GM21515 (cell line): ENCODE results near the gene CSRP1.
"Not testable (repeated sequence)": the region's sequence is repeated elsewhere in the genome, so short reads cannot be mapped to it uniquely, and the experiment has no call there.

Experiments
- ATAC-seq: cut with Tn5 transposase; IDR thresholded peaks from one replicate; pipeline ENCODE4 v1.9.1; 2021; ENCODE audit not compliant: unreplicated experiment

Gene CSRP1

GRCh38 chr1:201537891-201538611, 31.1 kb upstream of the CSRP1 start:
- ATAC-seq, result no peak

DNA sequence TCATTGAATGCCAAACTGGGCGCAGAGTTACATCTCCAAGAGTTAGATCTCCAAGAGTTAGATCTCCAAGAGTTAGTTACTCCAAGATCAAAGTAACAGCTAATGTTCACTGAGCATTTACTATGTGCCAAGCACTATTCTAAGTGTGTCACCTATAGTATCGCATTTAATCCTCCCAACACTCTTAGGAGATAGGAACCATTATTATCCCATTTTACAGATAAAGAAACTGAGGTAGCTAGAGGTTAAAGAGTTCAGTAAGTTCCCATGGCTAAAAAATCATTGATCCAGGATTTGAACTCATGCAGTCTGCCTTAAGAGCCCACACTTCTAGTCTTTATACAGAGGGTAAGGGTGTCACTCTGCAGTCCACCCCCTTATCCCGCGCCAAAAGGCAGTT, 30.5 kb upstream of the CSRP1 start:
- ATAC-seq, result no peak

DNA sequence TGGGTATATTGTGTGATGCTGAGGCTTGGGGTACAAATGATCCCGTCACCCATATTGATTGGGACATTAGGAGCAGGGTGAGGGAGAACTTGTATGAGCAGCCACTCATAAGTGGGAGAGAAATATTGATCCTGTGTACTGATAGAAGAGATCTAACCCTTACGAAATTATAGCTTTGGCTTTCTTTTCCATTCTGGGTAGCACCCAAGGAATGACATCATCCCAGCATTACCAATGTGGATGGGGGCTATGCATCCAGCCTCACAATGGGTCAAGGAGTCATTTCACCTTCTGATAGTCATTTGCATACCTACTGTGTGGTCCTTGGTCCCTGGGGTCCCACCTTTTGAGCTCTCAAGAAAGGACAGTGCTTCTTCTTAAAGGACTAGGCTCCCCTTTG, 30.1 kb upstream of the CSRP1 start:
- ATAC-seq, result no peak

- ATAC-seq, result no peak
Measured at GRCh38 chr1:201536558-201536957, 29.6 kb upstream of the CSRP1 start.

- ATAC-seq, result no peak
Measured at GRCh38 chr1:201535919-201536245, 29.0 kb upstream of the CSRP1 start.

- ATAC-seq, result no peak
Measured at GRCh38 chr1:201535046-201535918, 28.4 kb upstream of the CSRP1 start.

GRCh38 chr1:201533836-201534235, 26.9 kb upstream of the CSRP1 start:
- no peak for ATAC-seq

GRCh38 chr1:201531551-201532425, 24.9 kb upstream of the CSRP1 start:
- no peak for ATAC-seq

GRCh38 chr1:201530741-201531531, 24.0 kb upstream of the CSRP1 start:
- no peak for ATAC-seq

- no peak for ATAC-seq
Measured at GRCh38 chr1:201528631-201529252, 21.8 kb upstream of the CSRP1 start.

DNA sequence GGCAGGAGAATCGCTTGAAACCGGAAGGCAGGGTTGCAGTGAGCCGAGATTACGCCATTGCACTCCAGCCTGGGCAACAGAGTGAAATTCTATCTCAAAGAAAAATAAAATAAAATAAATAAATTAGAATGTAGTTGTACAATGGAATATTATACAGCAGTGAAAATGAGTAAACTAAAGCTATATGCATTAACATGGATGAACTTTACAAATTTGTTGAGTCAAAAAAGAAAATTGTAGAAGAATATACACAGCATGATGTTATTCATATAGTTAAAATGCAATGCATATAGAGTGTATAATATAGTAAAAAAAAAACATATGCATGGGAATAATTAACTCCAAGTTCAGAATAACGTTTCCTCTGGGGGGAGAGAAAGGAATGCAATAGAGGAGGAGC, 21.0 kb upstream of the CSRP1 start:
- ATAC-seq, result no peak

DNA sequence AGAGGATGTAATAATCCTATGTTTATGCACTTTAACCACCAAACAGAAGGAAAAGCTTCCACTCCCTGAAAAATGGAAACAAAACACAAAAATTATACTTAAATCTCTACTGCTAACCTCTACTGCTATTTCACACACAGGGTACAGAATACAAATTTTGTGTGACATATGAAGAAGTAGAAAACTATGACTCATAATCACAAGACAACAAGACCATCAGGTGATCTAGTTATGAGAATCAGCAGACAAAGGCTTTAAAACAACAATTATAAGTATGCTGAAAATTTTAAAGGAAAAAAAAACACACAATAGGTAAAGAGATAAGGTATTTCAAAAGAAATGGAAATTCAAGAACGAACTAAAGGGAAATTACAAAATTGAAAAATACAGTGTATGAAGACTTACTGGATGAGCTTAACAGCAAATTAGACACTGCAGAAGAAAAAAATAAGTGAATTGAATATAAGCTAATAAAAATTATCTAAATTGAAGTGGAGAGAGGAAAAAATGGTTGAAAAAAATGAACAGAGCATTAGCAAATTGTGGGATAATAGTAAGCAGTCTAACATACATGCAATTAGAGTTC, 18.4 kb upstream of the CSRP1 start:
- no peak for ATAC-seq

GRCh38 chr1:201520046-201520575, 13.2 kb upstream of the CSRP1 start:
- not testable (repeated sequence) for ATAC-seq

GRCh38 chr1:201518071-201518470, 11.1 kb upstream of the CSRP1 start:
- ATAC-seq, result no peak

GRCh38 chr1:201517631-201518030, 10.7 kb upstream of the CSRP1 start:
- no peak for ATAC-seq

- ATAC-seq, result no peak
Measured at GRCh38 chr1:201516511-201517127, 9.7 kb upstream of the CSRP1 start.

DNA sequence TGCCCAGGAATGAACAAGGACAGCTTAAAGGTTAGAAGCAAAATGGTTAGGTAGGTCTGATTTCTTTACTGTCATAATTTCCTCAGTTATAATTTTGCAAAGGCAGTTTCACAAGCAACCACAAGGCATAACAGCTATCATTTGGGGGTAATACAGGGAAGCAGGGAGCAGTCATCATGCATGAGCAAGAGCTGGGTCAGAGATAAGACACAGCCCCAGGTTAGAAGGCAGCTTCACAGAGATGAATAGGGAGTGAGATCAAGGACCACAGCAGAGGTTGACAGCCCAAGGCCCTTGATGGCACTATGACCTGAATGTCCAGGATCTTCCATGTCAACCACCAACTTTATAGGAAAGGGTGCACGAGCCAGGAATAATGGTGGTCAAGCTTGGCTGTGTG, 9.0 kb upstream of the CSRP1 start:
- ATAC-seq, result no peak

DNA sequence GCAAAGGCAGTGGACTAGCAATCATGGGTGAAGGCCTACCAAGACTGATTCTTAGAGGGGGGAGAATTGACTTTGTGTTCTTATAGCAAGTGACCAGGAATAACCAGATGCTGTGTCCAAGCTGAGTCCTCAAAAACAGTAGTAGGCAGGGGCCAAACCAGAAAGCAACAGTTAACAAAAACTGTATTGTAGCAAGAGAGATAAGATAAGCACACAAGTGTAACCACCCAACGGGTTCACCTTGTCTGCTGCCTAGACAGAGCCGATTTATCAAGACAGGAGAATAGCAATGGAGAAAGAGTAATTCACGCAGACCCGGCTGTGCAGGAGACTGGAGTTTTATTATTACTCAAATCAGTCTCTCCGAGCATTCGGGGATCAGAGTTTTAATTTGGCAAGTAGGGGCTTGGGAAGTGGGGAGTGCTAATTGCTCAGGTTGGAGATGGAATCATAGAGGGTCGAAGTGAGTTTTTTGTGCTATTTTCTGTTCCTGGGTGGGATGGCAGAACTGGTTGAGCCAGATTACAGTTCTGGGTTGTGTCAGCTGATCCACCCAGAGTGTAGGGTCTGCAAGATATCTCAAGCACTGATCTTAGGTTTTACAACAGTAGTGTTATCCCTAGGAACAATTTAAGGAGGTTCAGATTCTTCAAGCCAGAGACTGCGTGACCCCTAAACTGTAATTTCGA, 8.3 kb upstream of the CSRP1 start:
- no peak for ATAC-seq

- no peak for ATAC-seq
Measured at GRCh38 chr1:201514466-201514865, 7.5 kb upstream of the CSRP1 start.
